H1 (cell line): Measurements from ENCODE around the gene GPC2. TPM values are rescaled to one million over a fixed set of nuclear protein-coding genes. Genes with fewer than 3 reads are reported as not detected.
A peak's percentile ranks its signal among the peaks of the same experiment; 100 is the strongest.
"Not testable (repeated sequence)": the region's sequence is repeated elsewhere in the genome, so short reads cannot be mapped to it uniquely, and the experiment has no call there.

Experiments used
- CTCF ChIA-PET: fragments of 300-600 bp; sonication (Branson Sonifier 250); formaldehyde crosslinking; loops from one replicate; lab custom pipeline; 2021; ENCODE audit not compliant: partially characterized antibody; lab: Charles Lee
- POLR2A ChIA-PET: fragments of 300-600 bp; sonication (Branson Sonifier 250); formaldehyde crosslinking; loops from one replicate; lab custom pipeline; 2021; ENCODE audit warnings: inconsistent platforms; ENCODE audit not compliant: partially characterized antibody; lab: Charles Lee
- DNase-seq, 2 experiments: peaks; one replicate each; pipeline versions ENCODE4 v3.0.0 to v3.0.0-alpha.2; 2010 to 2022; ENCODE audit warnings: low spot score in 2 of 2, low read depth in 1 of 2, mixed read lengths in 1 of 2
- FAIRE-seq: peaks from 2 replicates; lab custom pipeline; 2011; peaks lifted over from hg19 to GRCh38; lab: Jason Lieb, UNC
- H2AFZ ChIP-seq: 2 replicates; pipeline ENCODE4 v1.8.1; 2012; ENCODE audit warnings: low read length, inconsistent platforms
- H2AK5ac ChIP-seq: 2 replicates; pipeline ENCODE4 v1.6.1; 2013; ENCODE audit warnings: low read depth, low read length
- H2BK120ac ChIP-seq: replicated peaks from 2 replicates; pipeline ENCODE3; 2013; ENCODE audit warnings: low read depth, low read length, inconsistent platforms
- H2BK12ac ChIP-seq: 2 replicates; pipeline ENCODE4 v1.6.1; 2013; ENCODE audit warnings: low read depth, low read length
- H2BK15ac ChIP-seq: 2 replicates; pipeline ENCODE4 v1.6.1; 2013; ENCODE audit warnings: low read length
- H2BK20ac ChIP-seq: 2 replicates; pipeline ENCODE4 v1.6.1; 2013; ENCODE audit warnings: low read length
- H2BK5ac ChIP-seq: 2 replicates; pipeline ENCODE4 v1.6.1; 2013; ENCODE audit warnings: low read depth, low read length
- H3K14ac ChIP-seq: 2 replicates; pipeline ENCODE4 v1.6.1; 2013; ENCODE audit warnings: inconsistent platforms; ENCODE audit not compliant: insufficient read length
- H3K18ac ChIP-seq: 2 replicates; pipeline ENCODE4 v1.6.1; 2013; ENCODE audit warnings: low read length; ENCODE audit errors: extremely low read depth
- H3K23ac ChIP-seq: 2 replicates; pipeline ENCODE4 v1.6.1; 2013; ENCODE audit warnings: inconsistent platforms; ENCODE audit not compliant: insufficient read length
- H3K23me2 ChIP-seq: 2 replicates; pipeline ENCODE4 v1.6.1; 2013; ENCODE audit warnings: low read depth, low read length
- H3K27ac ChIP-seq: 2 replicates; pipeline ENCODE4 v1.6.1; 2011; ENCODE audit warnings: low read depth, low read length, inconsistent platforms
- H3K27me3 ChIP-seq, 4 experiments: replicated peaks in 1 of 4; 1 replicate in 1 of 4; 2 replicates in 3 of 4; pipeline versions ENCODE4 v1.6.1 to v1.8.1; 2011 to 2013; ENCODE audit warnings: low read length in 3 of 4, mild to moderate bottlenecking in 3 of 4, inconsistent platforms in 2 of 4, mixed read lengths in 2 of 4, moderate library complexity in 1 of 4; ENCODE audit not compliant: control insufficient read depth in 3 of 4, insufficient read depth in 3 of 4; ENCODE audit errors: extremely low read depth in 1 of 4
- H3K36me3 ChIP-seq, 4 experiments: 2 replicates each; pipeline versions ENCODE4 v1.6.1 to v1.8.1; 2011 to 2013; ENCODE audit warnings: mild to moderate bottlenecking in 4 of 4, low read length in 3 of 4, moderate library complexity in 2 of 4, control low read depth in 1 of 4, inconsistent platforms in 1 of 4; ENCODE audit not compliant: insufficient read depth in 4 of 4, control insufficient read depth in 2 of 4
- H3K4ac ChIP-seq: replicated peaks from 2 replicates; pipeline ENCODE3; 2013; ENCODE audit warnings: low read length, low read depth, mixed read lengths, inconsistent platforms; ENCODE audit not compliant: insufficient read length
- H3K4me1 ChIP-seq, 4 experiments: replicated peaks in 1 of 4; 1 replicate in 1 of 4; 2 replicates in 3 of 4; pipeline versions ENCODE4 v1.6.1 to v1.8.1; 2011 to 2013; ENCODE audit warnings: low read length in 3 of 4, inconsistent platforms in 2 of 4, mixed read lengths in 1 of 4; ENCODE audit not compliant: insufficient read depth in 4 of 4, control insufficient read depth in 3 of 4
- H3K4me2 ChIP-seq, 2 experiments: 2 replicates each; pipeline versions ENCODE4 v1.6.1 to v1.8.1; 2011 to 2013; ENCODE audit warnings: low read depth in 2 of 2, low read length in 2 of 2, control low read depth in 1 of 2, inconsistent platforms in 1 of 2, mild to moderate bottlenecking in 1 of 2; ENCODE audit not compliant: insufficient read depth in 1 of 2
- H3K4me3 ChIP-seq, 4 experiments: fragments of 200-600, 300-600 bp in 1 of 4; sonication (generic), shearing (Covaris generic), sonication (Bioruptor Twin) in 1 of 4; 2 replicates each; pipeline versions ENCODE4 v1.5.1 to v1.8.1; 2011 to 2016; ENCODE audit warnings: low read length in 4 of 4, low read depth in 3 of 4, control low read depth in 2 of 4, inconsistent platforms in 2 of 4, mild to moderate bottlenecking in 2 of 4, mixed read lengths in 1 of 4, moderate library complexity in 1 of 4; ENCODE audit not compliant: insufficient read depth in 2 of 4; ENCODE audit errors: extremely low read depth in 1 of 4
- H3K56ac ChIP-seq: replicated peaks from 2 replicates; pipeline ENCODE3; 2013; ENCODE audit warnings: low read depth, mild to moderate bottlenecking, mixed read lengths, low read length, inconsistent platforms; ENCODE audit not compliant: insufficient read length
- H3K79me1 ChIP-seq: 2 replicates; pipeline ENCODE4 v1.6.1; 2013; ENCODE audit warnings: low read depth, low read length, control low read depth
- H3K79me2 ChIP-seq, 2 experiments: 2 replicates each; pipeline versions ENCODE4 v1.6.1 to v1.8.1; 2012 to 2013; ENCODE audit warnings: low read length in 2 of 2, mild to moderate bottlenecking in 2 of 2, inconsistent platforms in 1 of 2; ENCODE audit not compliant: insufficient read depth in 2 of 2, control insufficient read depth in 1 of 2
- H3K9ac ChIP-seq, 4 experiments: replicated peaks in 1 of 4; 1 replicate in 1 of 4; 2 replicates in 3 of 4; pipeline versions ENCODE4 v1.6.1 to v1.8.1; 2011 to 2013; ENCODE audit warnings: low read depth in 3 of 4, low read length in 3 of 4, control low read depth in 2 of 4, mild to moderate bottlenecking in 2 of 4, moderate library complexity in 2 of 4, inconsistent platforms in 1 of 4; ENCODE audit errors: extremely low read depth in 1 of 4
- H3K9me3 ChIP-seq, 2 experiments: 2 replicates each; pipeline versions ENCODE4 v1.6.1 to v1.8.1; 2012 to 2013; ENCODE audit warnings: mild to moderate bottlenecking in 2 of 2, moderate library complexity in 2 of 2, control low read depth in 1 of 2, inconsistent platforms in 1 of 2, low read depth in 1 of 2, low read length in 1 of 2, mixed read lengths in 1 of 2; ENCODE audit not compliant: insufficient read depth in 2 of 2
- H4K20me1 ChIP-seq, 2 experiments: replicated peaks in 1 of 2; 2 replicates each; pipeline versions ENCODE3 to v1.8.1; 2011 to 2013; ENCODE audit warnings: inconsistent platforms in 2 of 2, low read length in 2 of 2, mild to moderate bottlenecking in 1 of 2; ENCODE audit not compliant: insufficient read depth in 2 of 2, control insufficient read depth in 1 of 2
- H4K5ac ChIP-seq: 2 replicates; pipeline ENCODE4 v1.6.1; 2013; ENCODE audit warnings: low read length, low read depth, mixed read lengths, inconsistent platforms; ENCODE audit not compliant: insufficient read length
- H4K8ac ChIP-seq: 2 replicates; pipeline ENCODE4 v1.8.0; 2013; ENCODE audit warnings: mild to moderate bottlenecking, moderate library complexity, low read length, inconsistent platforms; ENCODE audit not compliant: insufficient read depth; ENCODE audit errors: extremely low read depth
- H4K91ac ChIP-seq: replicated peaks from 2 replicates; pipeline ENCODE3; 2013; ENCODE audit warnings: low read length, mixed read lengths, inconsistent platforms; ENCODE audit not compliant: insufficient read length
- WGBS, 2 experiments: shearing (Covaris generic) in 1 of 2; methylation state at CpG; one replicate each; pipeline versions ENCODE4 v1.1.6 to v1.1.7; 2013 to 2015; ENCODE audit warnings: low lambda C conversion rate in 2 of 2, mixed read lengths in 2 of 2, inconsistent platforms in 1 of 2, low coverage in 1 of 2, missing lambda C conversion rate in 1 of 2; ENCODE audit not compliant: insufficient replicate concordance in 2 of 2, insufficient coverage in 1 of 2, insufficient read length in 1 of 2; ENCODE audit errors: extremely low coverage in 1 of 2, missing lambda C conversion rate in 1 of 2; 5-methylcytosine and 5-hydroxymethylcytosine counted together
- polyA plus RNA-seq, 7 experiments: library from polyadenylated mRNA; depleted of rRNA in 3 of 7; stranded (reverse) in 5 of 7; unstranded in 2 of 7; fragments of >200 nt in 5 of 7; fragments of 200-250 nt in 2 of 7; gene quantifications; 1 replicate in 5 of 7; 2 replicates in 1 of 7; 4 replicates in 1 of 7; pipeline versions ENCODE4 v1.2.1 to v1.2.3, GENCODE V29; 2011 to 2013; ENCODE audit warnings: missing spikeins in 2 of 7, mixed read lengths in 2 of 7
- total RNA-seq: library from RNA; stranded (reverse); fragmentation: NEBNext Ultra II Directional; extraction: Animal tissue kit (Norgen Biotek cat#: 25700); gene quantifications from 2 replicates; pipeline ENCODE4 v1.2.1, GENCODE V29; 2021

Gene GPC2
- total and polyA plus RNA-seq, 2 of the 8 experiments (the other 6 are each of a cell fraction or from before 2014, with no cell fraction given): 25.3 to 44.8 TPM

GRCh38 chr7:100130220-100130607 lies 47.0 kb downstream of the GPC2 start:
- H3K14ac ChIP-seq, H4K20me1 ChIP-seq, H3K79me2 ChIP-seq, H2BK15ac ChIP-seq, H3K18ac ChIP-seq, H2BK5ac ChIP-seq, H3K9me3 ChIP-seq, H3K4ac ChIP-seq, H3K79me1 ChIP-seq, H4K8ac ChIP-seq, H4K5ac ChIP-seq, H3K4me3 ChIP-seq, H2AFZ ChIP-seq, DNase-seq, FAIRE-seq, H4K91ac ChIP-seq, H3K23ac ChIP-seq, H3K4me1 ChIP-seq, H3K23me2 ChIP-seq, H2BK20ac ChIP-seq, H2BK12ac ChIP-seq, H3K56ac ChIP-seq, H3K27ac ChIP-seq, H2AK5ac ChIP-seq, H3K36me3 ChIP-seq, H3K9ac ChIP-seq, H2BK120ac ChIP-seq: not testable (repeated sequence)
- H3K4me2 ChIP-seq: 0 out of 4 replicates have a peak overlapping the region, but pooled peaks of 1 of the 2 experiments have one; percentile 0
- peaks cover 0 to 11% (median 0%) of the 10 kb centered on the region in 4 experiments; a peak in 2 of 7 replicates for H3K27me3 ChIP-seq
- 100% methylated on average over 1 of the region's 1 CpG; no CpG with 5 or more reads in 1 of the 2 experiments for WGBS, 2 experiments
- POLR2A ChIA-PET: interaction anchor here (0.6 to 4.1 kb wide), 14 partner anchors 11 to 544 kb away, joined by 3 to 68 read pairs (median 4); partner anchors contain the start of genes AP4M1, LAMTOR4, MCM7 and ZKSCAN1
- CTCF ChIA-PET: interaction anchor here (0.6 to 9.0 kb wide), 26 partner anchors 9 to 252 kb away, joined by 3 to 108 read pairs (median 5); partner anchors contain the start of genes AP4M1, GAL3ST4, LAMTOR4 and MCM7
